C4-2B (cell line): ENCODE results near the gene FAM20C.

Source experiments
- CTCF ChIP-seq: fragments of 450-650 bp; conservative IDR thresholded peaks from 2 replicates; pipeline ENCODE4 v1.5.1; 2017; ENCODE audit warnings: mild to moderate bottlenecking
- ZFX ChIP-seq: fragments of 450-650 bp; IDR thresholded peaks from 2 replicates; pipeline ENCODE4 v1.6.1; 2017

- TF ChIP-seq CTCF: no peak
- TF ChIP-seq ZFX: no peak
These were observed 66.8 kb downstream of the FAM20C start for GRCh38 chr7:259191-259505.
